Measurements from ENCODE around the gene ENPP3. TPM values are rescaled to one million over a fixed set of nuclear protein-coding genes. Genes with fewer than 3 reads are reported as not detected.

The ENPP3 gene
- total and polyA plus RNA-seq, 10 of the 15 experiments (the other 5 are each of a cell fraction or from before 2014, with no cell fraction given), result 0.01 TPM; not detected in 9

GRCh38 chr6:131685266-131685780 is 48.2 kb downstream of the ENPP3 start:
- no peaks in the 10 kb centered on the region for H3K79me2 ChIP-seq (ENCODE audit: control insufficient read depth, insufficient read depth, low read length)
- peaks cover 8% of the 10 kb centered on the region; the same call in 1 of the 2 replicates for H3K4me1 ChIP-seq (ENCODE audit: control insufficient read depth, insufficient read depth, low read length)
- no peaks in the 10 kb centered on the region; the same call in 1 of the 3 replicates for H3K9me3 ChIP-seq (replicated peaks; ENCODE audit: control insufficient read depth, insufficient read depth, low read length)
- H3K4me2 ChIP-seq (ENCODE audit: control insufficient read depth, insufficient read depth), result no peak overlapping the region; the same call in 1 of the 2 replicates
- SMC1A ChIA-PET (ENCODE audit: uncharacterized antibody, unreplicated experiment), result no interaction called here
- H3K4me3 ChIP-seq, result no peak overlapping the region
- no TSS peak for BruUV-seq (replicated peaks)
- H3K36me3 ChIP-seq (ENCODE audit: control insufficient read depth in 2 of 2, insufficient read depth in 2 of 2, low read length in 1 of 2), result no peaks in the 10 kb centered on the region
- H3K27me3 ChIP-seq (replicated peaks in 1 of 2; ENCODE audit: control insufficient read depth in 2 of 2, insufficient read depth in 2 of 2, low read length in 1 of 2), result no peaks in the 10 kb centered on the region; a peak in 2 of 4 replicates
- CTCF ChIA-PET, result interaction anchor here (0.6 to 0.9 kb wide), 2 partner anchors 10 to 788 kb away, joined by 3 to 5 read pairs; no protein-coding TSS in a partner anchor
- WGBS (ENCODE audit: insufficient coverage, insufficient replicate concordance, low lambda C conversion rate, missing lambda C conversion rate), result under 1% methylated on average over 4 of the region's 4 CpGs
- intact Hi-C loops (cut with micrococcal nuclease; ENCODE audit: unreplicated experiment) (loop anchor here (5.0 kb wide), 1 partner anchor 48 kb away; the partner anchor contains the start of gene ENPP3), in situ Hi-C loops (cut with MboI) (no loop called here)
- POLR2A ChIA-PET, result no interaction called here
- RAD21 ChIA-PET (ENCODE audit: unreplicated experiment), result no interaction called here
- H3K9ac ChIP-seq (ENCODE audit: control insufficient read depth, insufficient read depth, low read length), result no peak overlapping the region
- FAIRE-seq, result no peak
- H2AFZ ChIP-seq (ENCODE audit: control insufficient read depth, low read depth, low read length), result no peak overlapping the region
- DNase-seq (ENCODE audit: low read depth, low spot score), result peak; percentile 30
- H3K27ac ChIP-seq (ENCODE audit: control insufficient read depth, insufficient read depth), result no peak overlapping the region
- ATAC-seq, result peak; percentile 89
- no peaks in the 10 kb centered on the region for H4K20me1 ChIP-seq (ENCODE audit: control insufficient read depth, insufficient read depth)
- TF ChIP-seq CHD1 (IDR thresholded peaks at IDR 0.05; ENCODE audit: low read depth, low read length), result no peak
- no peak for TF ChIP-seq ZNF24 (IDR thresholded peaks at IDR 0.05)
- no peak for TF ChIP-seq YBX1 (IDR thresholded peaks at IDR 0.05)
- TF ChIP-seq MXI1 (IDR thresholded peaks at IDR 0.05; ENCODE audit: low read depth, low read length), result no peak
- TF ChIP-seq, protein P1, sequence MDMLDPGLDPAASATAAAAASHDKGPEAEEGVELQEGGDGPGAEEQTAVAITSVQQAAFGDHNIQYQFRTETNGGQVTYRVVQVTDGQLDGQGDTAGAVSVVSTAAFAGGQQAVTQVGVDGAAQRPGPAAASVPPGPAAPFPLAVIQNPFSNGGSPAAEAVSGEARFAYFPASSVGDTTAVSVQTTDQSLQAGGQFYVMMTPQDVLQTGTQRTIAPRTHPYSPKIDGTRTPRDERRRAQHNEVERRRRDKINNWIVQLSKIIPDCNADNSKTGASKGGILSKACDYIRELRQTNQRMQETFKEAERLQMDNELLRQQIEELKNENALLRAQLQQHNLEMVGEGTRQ (IDR thresholded peaks at IDR 0.05; ENCODE audit: borderline replicate concordance, low read depth, low read length), result no peak
- TF ChIP-seq SPI1 (IDR thresholded peaks at IDR 0.05; ENCODE audit: borderline replicate concordance, insufficient read depth, low read depth, low read length), result peak; percentile 35; the same call in 1 of the 2 replicates
- TF ChIP-seq NFIC (IDR thresholded peaks at IDR 0.05; ENCODE audit: low read depth, low read length), result peak; percentile 95
- TF ChIP-seq PKNOX1 (IDR thresholded peaks at IDR 0.05), result no peak
- TF ChIP-seq SMARCA5 (IDR thresholded peaks at IDR 0.05), result no peak
- peak; percentile 58; the same call in 1 of the 2 replicates for TF ChIP-seq CREB1 (IDR thresholded peaks at IDR 0.05; ENCODE audit: low read depth)
- TF ChIP-seq, protein P2, sequence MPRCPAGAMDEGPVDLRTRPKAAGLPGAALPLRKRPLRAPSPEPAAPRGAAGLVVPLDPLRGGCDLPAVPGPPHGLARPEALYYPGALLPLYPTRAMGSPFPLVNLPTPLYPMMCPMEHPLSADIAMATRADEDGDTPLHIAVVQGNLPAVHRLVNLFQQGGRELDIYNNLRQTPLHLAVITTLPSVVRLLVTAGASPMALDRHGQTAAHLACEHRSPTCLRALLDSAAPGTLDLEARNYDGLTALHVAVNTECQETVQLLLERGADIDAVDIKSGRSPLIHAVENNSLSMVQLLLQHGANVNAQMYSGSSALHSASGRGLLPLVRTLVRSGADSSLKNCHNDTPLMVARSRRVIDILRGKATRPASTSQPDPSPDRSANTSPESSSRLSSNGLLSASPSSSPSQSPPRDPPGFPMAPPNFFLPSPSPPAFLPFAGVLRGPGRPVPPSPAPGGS (IDR thresholded peaks at IDR 0.05; ENCODE audit: borderline replicate concordance, insufficient read depth, low read depth, low read length, poor library complexity, severe bottlenecking), result peak; percentile 99
- no peak for TF ChIP-seq SUPT20H (IDR thresholded peaks at IDR 0.05; ENCODE audit: borderline replicate concordance, control insufficient read depth, low read depth, low read length)
- TF ChIP-seq, protein P3, sequence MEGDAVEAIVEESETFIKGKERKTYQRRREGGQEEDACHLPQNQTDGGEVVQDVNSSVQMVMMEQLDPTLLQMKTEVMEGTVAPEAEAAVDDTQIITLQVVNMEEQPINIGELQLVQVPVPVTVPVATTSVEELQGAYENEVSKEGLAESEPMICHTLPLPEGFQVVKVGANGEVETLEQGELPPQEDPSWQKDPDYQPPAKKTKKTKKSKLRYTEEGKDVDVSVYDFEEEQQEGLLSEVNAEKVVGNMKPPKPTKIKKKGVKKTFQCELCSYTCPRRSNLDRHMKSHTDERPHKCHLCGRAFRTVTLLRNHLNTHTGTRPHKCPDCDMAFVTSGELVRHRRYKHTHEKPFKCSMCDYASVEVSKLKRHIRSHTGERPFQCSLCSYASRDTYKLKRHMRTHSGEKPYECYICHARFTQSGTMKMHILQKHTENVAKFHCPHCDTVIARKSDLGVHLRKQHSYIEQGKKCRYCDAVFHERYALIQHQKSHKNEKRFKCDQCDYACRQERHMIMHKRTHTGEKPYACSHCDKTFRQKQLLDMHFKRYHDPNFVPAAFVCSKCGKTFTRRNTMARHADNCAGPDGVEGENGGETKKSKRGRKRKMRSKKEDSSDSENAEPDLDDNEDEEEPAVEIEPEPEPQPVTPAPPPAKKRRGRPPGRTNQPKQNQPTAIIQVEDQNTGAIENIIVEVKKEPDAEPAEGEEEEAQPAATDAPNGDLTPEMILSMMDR (IDR thresholded peaks at IDR 0.05 in 2 of 3, conservative IDR thresholded peaks at IDR 0.05 in 1 of 3; ENCODE audit: control insufficient read depth in 2 of 3, extremely low read depth in 1 of 3, insufficient read depth in 1 of 3, low read depth in 3 of 3, low read length in 3 of 3), result no peak
- no peak for TF ChIP-seq SREBF1 (IDR thresholded peaks at IDR 0.05; ENCODE audit: low read length)
- peak; percentile 74; the same call in 1 of the 2 replicates for TF ChIP-seq IRF4 (IDR thresholded peaks at IDR 0.05; ENCODE audit: low read depth, low read length)
- TF ChIP-seq ETV6 (conservative IDR thresholded peaks at IDR 0.05 in 1 of 2, IDR thresholded peaks at IDR 0.05 in 1 of 2; ENCODE audit: borderline replicate concordance in 1 of 2, low read depth in 1 of 2), result peak in 1 of 2 experiments; percentile 83; a peak in 1 of 4 replicates
- no peak for TF ChIP-seq ATF3 (IDR thresholded peaks at IDR 0.05; ENCODE audit: borderline replicate concordance, extremely low read depth, low read depth, low read length)
- TF ChIP-seq POLR2AphosphoS5 (IDR thresholded peaks at IDR 0.05; ENCODE audit: low read length), result no peak

Measured in GM12878 (cell line).